Activated CD8-positive, alpha-beta memory T cell treated with anti-CD3 and anti-CD28 coated beads, Interleukin-2, amount 50 U/mL, for 4 hours (primary cell): ENCODE data around the gene CEMP1.
"Not testable (repeated sequence)": the region's sequence is repeated elsewhere in the genome, so short reads cannot be mapped to it uniquely, and the experiment has no call there.

ENCODE experiments used
- DNase-seq: peaks from one replicate; pipeline ENCODE4 v3.0.0-alpha.2; 2020

Gene CEMP1

GRCh38 chr16:2534335-2534734 lies 3.1 kb upstream of the CEMP1 start:
- DNase-seq: not testable (repeated sequence)

DNA sequence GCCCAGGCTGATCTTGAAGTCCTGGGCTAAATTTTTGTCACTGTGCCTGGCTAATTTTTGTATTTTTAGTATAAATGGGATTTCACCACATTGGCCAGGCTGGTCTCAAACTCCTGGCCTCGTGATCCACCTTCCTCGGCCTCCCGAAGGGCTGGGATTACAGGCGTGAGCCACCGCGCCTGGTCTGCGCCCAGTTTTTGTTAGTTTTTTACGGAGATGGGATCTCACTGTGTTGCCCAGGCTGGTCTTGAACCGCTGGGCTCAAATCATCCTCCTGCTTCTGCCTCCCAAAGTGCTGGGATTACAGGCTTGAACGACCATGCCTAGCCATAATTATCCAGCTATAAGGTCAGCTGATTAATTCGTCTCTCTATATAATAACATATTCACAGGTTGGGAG lies 2.7 kb upstream of the CEMP1 start:
- no peak for DNase-seq

DNA sequence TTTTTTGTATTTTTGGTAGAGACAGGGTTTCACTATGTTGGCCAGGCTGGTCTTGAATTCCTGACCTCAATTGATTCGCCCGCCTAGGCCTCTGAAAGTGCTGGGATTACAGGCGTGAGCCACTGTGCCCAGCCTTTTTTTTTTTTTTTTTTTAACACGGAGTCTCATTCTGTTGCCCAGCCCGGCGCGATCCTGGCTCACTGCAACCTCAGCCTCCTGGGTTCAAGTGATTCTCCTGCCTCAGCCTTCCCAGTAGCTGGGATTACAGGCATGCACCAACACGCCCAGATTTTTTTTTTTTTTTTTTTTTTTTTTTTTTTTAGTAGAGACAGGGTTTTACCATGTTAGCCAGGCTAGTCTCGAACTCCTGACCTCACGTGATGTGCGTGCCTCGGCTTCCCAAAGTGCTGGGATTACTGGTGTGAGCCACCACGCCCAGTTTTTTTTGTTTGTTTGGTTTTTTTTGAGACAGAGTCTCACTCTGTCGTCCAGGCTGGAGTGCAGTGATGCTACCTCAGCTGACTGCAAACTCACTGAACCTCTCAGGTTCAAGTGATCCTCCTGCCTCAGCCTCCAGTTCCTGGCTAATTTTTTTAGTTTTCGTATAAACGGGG lies 2.0 kb upstream of the CEMP1 start:
- DNase-seq: not testable (repeated sequence)

- peak; percentile 43 for DNase-seq
Observed at GRCh38 chr16:2532494-2533141, 1.4 kb upstream of the CEMP1 start.

DNA sequence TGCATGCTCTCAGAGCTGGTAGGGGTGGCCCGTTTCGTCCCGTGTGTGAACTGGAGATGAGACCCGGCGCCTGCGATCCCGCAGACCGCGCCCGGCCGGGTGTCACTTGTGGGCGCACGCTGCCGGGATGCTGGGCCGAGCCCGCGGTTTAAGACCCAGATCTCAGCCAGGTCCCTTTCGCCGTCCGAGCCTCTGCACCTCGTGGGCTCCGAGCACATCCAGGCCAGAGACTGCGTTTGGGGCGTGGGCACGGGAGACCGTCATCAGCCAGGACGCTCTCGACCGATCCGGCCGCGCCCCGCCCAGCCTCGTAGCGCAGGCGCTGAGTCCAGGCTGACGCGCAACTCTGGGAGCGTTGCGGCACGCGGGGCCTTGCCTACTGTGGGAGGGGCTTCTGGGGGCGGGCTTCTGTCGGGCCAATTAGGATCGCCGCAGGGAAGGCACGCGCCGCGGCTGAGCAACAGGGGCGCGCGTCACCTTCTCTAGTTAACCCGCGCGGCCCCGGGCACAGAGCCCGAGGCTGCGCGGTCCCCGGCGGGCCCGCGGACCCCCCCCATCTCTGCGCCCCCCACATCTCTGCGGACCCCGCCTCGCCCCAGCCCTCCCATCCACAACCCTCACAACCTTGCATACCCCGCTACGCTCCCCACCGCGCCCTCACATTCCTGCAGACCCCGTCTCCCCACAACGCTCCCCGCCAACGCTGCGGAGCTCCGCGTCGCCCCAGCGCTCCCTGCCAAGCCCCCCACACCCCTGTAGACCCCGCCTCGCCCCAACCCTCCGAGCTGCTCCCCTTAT lies 687 bp upstream of the CEMP1 start:
- DNase-seq: peak; percentile 97

DNA sequence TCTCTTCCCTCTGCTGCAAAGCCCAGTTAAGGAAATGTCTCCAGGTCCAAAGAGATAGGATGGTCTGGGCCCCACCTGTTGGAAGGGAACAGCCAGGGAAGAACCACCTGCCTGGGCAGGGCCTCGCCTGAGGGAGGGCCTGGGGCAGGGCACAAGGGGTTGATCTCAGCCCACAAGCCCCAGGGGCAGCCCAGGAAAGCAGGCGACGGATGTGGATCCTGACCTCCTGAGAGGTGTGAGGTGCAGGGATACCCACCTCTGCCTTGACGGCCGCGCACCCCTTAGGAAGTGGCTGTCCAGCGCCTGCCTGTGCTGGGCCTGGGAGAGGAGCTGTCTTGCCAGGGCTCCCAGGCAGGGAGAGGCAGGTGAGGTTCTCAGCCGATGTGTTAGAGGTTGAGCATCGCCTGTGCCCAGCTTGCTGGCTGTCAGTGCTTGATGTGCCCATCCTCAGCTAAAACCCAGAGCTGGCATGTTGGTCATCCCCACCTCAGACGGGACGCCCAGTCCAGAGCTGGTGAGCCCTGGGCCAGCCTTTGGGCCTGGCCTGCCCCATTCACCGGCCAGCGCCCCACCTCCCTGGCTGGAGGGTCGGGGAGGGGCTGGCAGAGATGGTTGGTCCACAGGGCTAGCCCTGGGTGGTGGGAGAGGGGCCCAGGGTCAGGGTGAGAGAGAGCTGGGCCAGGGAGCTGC lies 434 bp downstream of the CEMP1 start:
- no peak for DNase-seq

DNA sequence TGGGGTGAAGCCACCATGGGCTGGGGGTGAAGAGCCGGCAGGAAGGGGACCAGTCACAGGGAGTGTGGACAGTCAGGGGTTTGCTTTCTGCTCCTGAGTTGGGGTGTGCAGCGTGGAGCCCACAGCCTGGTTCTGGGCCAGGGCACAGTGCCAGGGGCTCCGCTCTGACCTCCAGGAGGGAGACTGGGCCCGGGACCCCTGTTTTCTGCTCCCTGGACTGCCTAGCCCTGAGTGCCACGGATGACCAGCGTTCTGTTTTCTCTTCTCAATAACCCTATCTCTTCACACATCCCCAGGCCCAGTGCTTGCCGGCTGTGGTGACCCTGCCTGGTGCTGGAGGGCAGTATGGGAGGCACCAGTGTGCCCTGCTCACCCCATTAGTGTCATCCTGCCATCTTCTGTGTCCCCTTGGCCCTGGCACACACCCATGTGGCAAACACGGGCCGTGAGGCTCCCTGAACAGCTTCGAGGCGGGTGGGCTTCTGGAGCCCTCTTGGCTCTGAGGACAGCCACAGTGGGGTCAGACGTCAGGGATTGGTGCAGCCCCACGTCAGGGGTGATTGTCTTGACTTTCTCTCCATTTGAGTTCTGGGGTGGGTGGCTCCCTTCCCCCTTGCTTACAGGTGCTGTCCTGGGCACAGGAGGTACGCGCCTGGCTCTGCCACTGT lies 1.1 kb downstream of the CEMP1 start:
- DNase-seq: no peak

- no peak for DNase-seq
Observed at GRCh38 chr16:2529061-2529931, 1.9 kb downstream of the CEMP1 start.

DNA sequence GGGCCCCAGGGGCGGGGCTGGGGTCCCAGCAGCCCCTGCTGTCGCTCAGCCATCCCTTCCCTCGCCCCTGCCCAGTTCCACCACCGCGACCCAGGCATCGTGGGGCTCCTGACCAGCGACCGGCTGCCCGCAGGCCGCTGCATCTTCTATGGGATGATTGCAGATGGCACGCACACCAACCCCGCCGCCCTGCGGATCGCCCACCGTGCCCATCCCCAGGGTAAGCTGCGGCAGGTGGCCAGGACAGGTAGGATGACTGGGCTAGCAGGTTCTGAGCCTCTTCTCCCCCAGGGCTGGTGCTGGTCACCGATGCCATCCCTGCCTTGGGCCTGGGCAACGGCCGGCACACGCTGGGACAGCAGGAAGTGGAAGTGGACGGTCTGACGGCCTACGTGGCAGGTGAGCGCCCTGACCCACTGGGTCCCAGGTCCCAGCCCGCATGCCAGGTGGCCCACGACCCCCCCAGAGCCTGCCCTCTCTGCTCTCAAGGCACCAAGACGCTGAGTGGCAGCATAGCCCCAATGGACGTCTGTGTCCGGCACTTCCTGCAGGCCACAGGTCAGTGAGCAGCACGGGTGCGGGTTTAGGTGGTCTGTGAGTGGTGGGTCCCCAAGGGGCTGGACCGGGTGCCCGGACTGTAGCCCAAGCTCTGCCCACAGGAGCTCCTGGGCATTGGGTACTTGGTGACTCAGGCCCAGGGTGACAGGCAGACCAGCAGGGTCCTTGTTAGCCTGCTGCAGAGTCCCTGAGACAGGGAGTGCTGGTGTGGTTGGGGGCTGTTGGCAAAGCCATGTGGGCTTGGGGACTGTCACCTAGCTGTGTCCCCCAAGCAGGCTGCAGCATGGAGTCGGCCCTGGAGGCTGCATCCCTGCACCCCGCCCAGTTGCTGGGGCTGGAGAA lies 2.8 kb downstream of the CEMP1 start:
- no peak for DNase-seq

- no peak for DNase-seq
Observed at GRCh38 chr16:2527784-2528100, 3.5 kb downstream of the CEMP1 start.

DNA sequence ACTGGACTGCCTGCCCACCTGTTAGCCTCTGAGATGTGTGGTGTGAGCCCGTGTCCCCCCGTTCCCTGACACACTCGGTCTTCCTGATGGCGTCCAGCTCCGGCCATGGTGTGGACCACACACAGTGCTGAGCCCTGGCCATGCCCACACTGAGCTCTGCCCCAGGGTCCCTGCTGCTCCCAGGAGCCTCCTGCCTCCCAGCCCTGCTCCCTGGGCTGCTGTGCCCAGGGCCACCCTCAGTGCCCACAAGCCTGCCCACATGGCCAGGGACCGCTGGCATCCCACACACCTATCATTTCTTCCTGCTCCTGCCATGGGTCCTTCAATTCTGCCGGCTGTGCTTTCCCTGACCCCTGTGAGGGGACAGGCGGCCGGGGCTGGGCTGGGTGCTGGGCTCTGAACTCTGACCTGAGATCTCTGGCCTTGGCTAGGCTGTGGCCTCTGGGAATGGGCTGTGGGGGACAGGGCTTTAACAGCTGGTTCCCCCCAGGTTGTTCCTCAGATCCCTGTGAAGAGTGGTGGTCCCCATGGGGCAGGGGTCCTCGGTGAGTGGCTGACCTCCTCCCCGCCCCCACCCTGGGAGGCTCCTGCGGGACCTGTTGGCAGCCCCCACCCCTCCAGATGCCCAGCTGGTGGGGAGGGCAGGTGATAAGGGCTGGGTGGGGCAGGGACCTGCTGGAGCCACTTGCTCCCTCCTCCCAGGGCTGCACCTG lies 4.0 kb downstream of the CEMP1 start:
- DNase-seq: no peak

GRCh38 chr16:2526135-2526534 lies 5.1 kb downstream of the CEMP1 start:
- DNase-seq: no peak

DNA sequence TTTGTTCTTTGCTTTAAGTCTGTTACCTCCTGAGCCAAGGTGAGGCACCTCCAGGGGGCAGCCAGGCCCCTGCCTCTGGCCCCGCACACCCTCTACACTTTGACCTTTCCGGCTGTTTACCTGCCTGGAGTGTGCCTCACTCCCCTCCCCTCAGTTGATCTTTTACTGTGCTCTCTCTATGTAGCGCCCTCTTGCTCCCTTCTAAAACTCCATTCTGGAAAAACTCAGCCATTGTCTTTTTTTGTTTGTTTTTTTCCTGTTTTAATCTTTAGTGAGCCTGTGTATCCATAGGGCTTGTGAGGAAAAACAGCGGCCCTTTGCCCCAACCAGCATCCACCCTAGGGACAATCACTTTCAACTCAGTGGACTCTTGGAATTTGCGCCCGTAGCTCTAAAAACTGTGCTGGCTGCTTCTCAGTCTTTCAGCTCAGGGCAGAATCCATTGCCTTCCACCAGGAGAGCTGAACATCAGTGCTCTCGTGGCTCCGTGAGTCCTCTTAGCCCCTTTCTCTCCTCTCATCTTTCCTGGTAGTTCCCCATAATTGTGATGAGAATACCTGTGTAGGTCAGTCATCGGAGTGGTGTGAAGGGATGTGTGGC lies 6.8 kb downstream of the CEMP1 start:
- DNase-seq: no peak

DNA sequence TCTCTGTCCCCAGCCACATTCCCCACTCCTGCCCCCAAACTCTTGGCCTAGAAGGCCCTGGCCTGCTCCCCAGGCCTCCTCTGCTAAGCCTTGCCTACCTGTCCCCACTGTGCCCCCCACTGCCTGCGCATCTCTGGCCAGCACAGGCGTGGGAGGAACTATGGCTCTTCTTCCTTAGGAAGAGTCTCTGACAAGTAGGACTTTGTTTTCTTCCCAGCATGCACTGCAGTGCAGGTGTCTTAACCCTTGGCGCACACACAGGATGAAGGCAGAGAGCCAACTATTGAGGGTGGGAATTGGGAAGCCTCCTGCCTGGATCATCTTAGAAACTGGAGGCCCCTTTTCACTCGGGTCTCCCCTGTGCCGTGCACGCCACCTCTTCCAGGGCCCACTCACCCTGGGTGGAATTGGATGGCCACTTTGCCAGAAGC lies 7.4 kb downstream of the CEMP1 start:
- no peak for DNase-seq

- peak; percentile 43 for DNase-seq
Observed at GRCh38 chr16:2520784-2521531, 10.2 kb downstream of the CEMP1 start.

DNA sequence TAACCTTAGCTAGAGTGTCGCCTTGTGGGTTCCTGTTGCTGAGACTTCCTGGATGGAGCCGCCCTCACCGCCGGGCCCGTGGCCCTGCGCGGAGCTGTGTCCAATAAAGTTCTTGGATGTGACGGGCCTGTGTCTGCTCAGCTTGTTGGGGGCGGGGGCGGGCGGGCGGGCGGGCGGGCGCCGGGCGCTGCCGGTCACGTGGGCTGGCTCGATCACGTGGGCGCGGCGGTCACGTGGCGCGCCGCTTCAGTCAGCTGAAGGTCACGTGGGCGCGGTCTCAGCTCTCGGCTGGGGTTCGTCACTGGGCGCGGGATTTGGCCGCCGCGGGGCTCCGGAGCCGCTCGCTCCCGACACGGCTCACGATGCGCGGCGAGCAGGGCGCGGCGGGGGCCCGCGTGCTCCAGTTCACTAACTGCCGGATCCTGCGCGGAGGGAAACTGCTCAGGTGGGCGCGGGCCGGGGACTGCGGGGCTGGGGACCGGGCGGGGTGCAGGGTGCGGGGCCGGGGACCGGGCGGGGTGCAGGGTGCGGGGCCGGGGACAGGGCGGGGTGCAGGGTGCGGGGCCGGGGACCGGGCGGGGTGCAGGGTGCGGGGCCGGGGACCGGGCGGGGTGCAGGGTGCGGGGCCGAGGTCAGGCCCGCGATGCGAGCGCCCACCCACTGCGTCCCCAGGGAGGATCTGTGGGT lies 11.0 kb downstream of the CEMP1 start, which contains the start of gene AMDHD2:
AMDHD2 (plus strand) TSS at position 275 of the 687 bp plus-strand sequence; CDS start at position 363, 88 bp downstream.
- DNase-seq: peak; percentile 89

- no peak for DNase-seq
Observed at GRCh38 chr16:2519711-2520080, 11.5 kb downstream of the CEMP1 start.
